Left ventricle myocardium inferior (tissue), 1 donor: Measurements from ENCODE around the gene CRYL1. TPM values are rescaled to one million over a fixed set of nuclear protein-coding genes. Genes with fewer than 3 reads are reported as not detected.

Experiments
- DNase-seq: peaks from one replicate; pipeline ENCODE4 v3.0.0-alpha.2; 2020
- H3K27ac ChIP-seq: fragments of 200-600 bp; replicated peaks from 2 replicates; pipeline ENCODE4 v1.8.0; 2021
- H3K27me3 ChIP-seq: fragments of 200-600 bp; 2 replicates; pipeline ENCODE4 v1.8.0; 2021; ENCODE audit warnings: low read depth
- H3K36me3 ChIP-seq: fragments of 200-600 bp; 2 replicates; pipeline ENCODE4 v1.8.0; 2021
- H3K4me1 ChIP-seq: fragments of 200-600 bp; 2 replicates; pipeline ENCODE4 v1.8.0; 2021
- H3K4me3 ChIP-seq: fragments of 200-600 bp; 2 replicates; pipeline ENCODE4 v1.8.0; 2021; ENCODE audit warnings: mild to moderate bottlenecking, moderate library complexity
- H3K9me3 ChIP-seq: fragments of 200-600 bp; replicated peaks from 2 replicates; pipeline ENCODE4 v1.8.0; 2021
- intact Hi-C: fragments of 100-400 bp; cut with micrococcal nuclease; formaldehyde crosslinking; loops from one replicate; pipeline ENCODE4 v1.11.0; 2022
- total RNA-seq: library from RNA; stranded (reverse); fragmentation: NEBNext Ultra II Directional; extraction: Animal tissue kit (Norgen Biotek cat#: 25700); gene quantifications from one replicate; pipeline ENCODE4 v1.2.1, GENCODE V29; 2021
- TF ChIP-seq, protein P1 (sequence below): fragments of 200-600 bp; IDR thresholded peaks from 2 replicates; pipeline ENCODE4 v1.8.0; 2021; ENCODE audit warnings: antibody characterized with exemption, mild to moderate bottlenecking, borderline replicate concordance
- donor health status: DM: no; HTN: yes; CAD: no; lungs with severe emphysema.

CRYL1 gene
- total RNA-seq, 1 donor from 2014 or later, result 20.5 TPM

DNA sequence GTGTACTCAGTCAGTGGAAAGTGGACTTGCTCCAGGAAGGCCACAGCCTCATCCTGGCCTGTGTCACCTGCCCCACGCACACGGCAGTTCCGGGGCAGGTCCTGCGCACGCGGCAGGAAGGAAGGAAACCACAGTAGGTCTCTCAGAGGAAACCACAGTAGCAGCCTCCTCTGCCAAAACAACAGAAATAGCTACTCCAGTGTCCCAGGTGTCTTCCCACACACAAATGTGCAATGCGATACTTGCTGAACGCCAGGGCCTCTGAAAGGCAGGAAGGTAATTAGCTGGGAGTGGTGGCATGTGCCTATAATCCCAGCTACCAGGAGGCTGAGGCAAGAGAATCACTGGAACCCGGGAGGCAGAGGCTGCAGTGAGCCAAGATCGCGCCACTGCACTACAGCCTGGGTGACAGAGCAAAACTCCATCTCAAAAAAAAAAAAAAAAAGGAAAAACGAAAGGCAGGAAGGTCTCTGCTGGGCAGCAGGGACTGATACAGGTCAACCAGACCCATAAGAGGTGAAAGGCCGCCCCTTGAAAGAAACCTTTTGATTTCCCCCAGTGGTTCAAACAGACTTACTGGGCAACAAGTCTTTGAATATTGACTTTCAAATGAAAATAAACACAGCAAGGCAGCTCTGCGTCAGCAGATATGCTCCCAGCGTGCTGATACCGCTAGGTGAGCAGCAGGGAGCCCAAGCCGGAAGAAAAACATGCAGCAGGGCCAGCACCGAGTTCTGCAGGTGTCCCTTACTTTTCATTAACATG is 49.5 kb downstream of the CRYL1 start:
- peaks cover 5% of the 10 kb centered on the region for H3K36me3 ChIP-seq
- no peak overlapping the region for H3K4me3 ChIP-seq
- no peaks in the 10 kb centered on the region for H3K27me3 ChIP-seq
- no peak overlapping the region for H3K27ac ChIP-seq
- intact Hi-C loops, result no loop called here
- TF ChIP-seq, protein P1, sequence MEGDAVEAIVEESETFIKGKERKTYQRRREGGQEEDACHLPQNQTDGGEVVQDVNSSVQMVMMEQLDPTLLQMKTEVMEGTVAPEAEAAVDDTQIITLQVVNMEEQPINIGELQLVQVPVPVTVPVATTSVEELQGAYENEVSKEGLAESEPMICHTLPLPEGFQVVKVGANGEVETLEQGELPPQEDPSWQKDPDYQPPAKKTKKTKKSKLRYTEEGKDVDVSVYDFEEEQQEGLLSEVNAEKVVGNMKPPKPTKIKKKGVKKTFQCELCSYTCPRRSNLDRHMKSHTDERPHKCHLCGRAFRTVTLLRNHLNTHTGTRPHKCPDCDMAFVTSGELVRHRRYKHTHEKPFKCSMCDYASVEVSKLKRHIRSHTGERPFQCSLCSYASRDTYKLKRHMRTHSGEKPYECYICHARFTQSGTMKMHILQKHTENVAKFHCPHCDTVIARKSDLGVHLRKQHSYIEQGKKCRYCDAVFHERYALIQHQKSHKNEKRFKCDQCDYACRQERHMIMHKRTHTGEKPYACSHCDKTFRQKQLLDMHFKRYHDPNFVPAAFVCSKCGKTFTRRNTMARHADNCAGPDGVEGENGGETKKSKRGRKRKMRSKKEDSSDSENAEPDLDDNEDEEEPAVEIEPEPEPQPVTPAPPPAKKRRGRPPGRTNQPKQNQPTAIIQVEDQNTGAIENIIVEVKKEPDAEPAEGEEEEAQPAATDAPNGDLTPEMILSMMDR, result no peak
- H3K9me3 ChIP-seq, result no peaks in the 10 kb centered on the region
- DNase-seq, result no peak
- no peaks in the 10 kb centered on the region for H3K4me1 ChIP-seq

DNA sequence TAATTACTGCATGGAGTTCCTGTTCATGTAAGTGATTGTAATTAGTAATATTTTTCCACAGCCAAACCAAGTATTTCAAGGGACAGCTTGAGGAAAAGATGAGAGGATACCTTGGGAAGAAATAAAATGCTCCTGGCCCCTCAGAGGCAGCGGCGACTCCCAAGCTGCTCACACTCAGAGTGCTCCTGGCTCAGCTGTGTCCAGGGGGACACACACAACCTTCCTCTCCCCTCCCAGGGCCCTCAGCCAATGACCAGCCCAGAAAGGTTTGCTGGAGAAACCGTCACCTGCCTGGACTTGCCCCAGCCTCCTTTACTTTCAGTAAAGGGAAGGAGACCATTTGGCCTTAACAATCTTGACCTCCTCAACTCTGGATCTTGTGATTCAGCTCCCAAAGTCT is 51.1 kb downstream of the CRYL1 start:
- no peaks in the 10 kb centered on the region for H3K27me3 ChIP-seq
- peaks cover 5% of the 10 kb centered on the region for H3K36me3 ChIP-seq
- TF ChIP-seq, protein P1, result no peak
- no peaks in the 10 kb centered on the region for H3K4me1 ChIP-seq
- intact Hi-C loops, result no loop called here
- no peak overlapping the region for H3K4me3 ChIP-seq
- H3K27ac ChIP-seq, result no peak overlapping the region
- DNase-seq, result no peak
- H3K9me3 ChIP-seq, result no peaks in the 10 kb centered on the region

DNA sequence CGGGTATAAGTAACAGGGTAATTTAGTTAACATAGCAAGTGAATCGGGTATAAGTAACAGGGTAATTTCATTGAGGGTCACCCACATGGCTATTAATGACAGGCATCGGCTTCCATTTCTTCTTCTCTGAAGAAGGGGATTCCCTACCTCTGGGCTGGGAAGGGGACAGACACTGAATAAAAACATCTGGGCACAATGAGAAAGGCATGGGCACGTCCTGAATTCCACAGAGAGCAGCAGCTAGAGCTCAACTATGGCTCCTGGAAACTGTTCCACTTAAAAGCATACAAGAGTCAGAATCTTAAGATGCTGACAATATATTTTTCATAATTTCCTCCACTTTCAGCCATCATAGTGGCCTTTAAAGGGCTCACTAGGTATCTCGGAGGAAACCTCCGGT is 51.8 kb downstream of the CRYL1 start:
- no peaks in the 10 kb centered on the region for H3K4me1 ChIP-seq
- H3K27ac ChIP-seq, result no peak overlapping the region
- no peak for DNase-seq
- H3K9me3 ChIP-seq, result no peaks in the 10 kb centered on the region
- no peak overlapping the region for H3K4me3 ChIP-seq
- intact Hi-C loops, result no loop called here
- TF ChIP-seq, protein P1, result no peak
- peaks cover 5% of the 10 kb centered on the region for H3K36me3 ChIP-seq
- no peaks in the 10 kb centered on the region for H3K27me3 ChIP-seq

DNA sequence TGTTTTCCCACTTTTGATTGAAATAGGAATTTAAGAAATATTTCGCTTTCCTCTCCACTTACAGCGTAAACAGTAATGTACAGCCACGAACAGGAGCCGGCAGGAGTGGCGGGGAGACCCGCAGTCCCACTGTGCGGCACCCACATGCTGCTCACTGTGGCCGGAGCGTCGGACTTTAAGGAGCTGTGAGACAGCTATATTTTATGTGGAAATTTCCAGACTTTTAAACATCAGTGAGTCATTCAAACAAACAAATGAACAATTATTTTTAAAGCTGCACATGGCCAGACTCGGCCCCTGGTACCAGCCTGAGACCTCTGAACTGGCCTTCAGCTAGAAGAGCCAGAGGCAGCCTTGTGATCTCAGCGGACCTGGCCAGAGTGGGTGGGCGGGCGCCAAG is 52.5 kb downstream of the CRYL1 start:
- Histone ChIP-seq H3K4me3 (no peak overlapping the region), H3K27ac (no peak overlapping the region), H3K27me3 (no peaks in the 10 kb centered on the region), H3K36me3 (peaks cover 5% of the 10 kb centered on the region), H3K9me3 (no peaks in the 10 kb centered on the region), H3K4me1 (no peaks in the 10 kb centered on the region)
- intact Hi-C loops, result no loop called here
- TF ChIP-seq, protein P1, result no peak
- DNase-seq, result no peak

DNA sequence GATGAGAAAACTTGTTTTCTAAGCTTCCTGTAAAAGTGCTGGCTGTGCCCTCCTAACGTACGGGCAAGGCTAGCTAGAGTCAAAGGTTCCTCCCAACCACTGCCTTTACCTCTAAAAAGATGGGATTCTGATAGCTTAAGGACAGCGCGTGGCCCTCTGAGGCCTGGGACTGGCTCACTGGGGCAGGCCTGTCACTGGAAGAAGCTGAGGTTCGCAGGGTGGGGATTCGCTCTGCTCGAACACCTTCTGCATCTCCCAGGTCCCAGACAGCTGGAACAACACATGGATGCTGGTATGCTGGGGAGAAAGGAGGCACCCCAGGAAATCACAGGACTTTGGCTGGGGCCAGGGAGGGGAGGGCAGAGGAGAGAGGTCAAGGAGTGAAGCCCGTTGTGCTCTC is 53.1 kb downstream of the CRYL1 start:
- no peak for DNase-seq
- no peak overlapping the region for H3K27ac ChIP-seq
- H3K9me3 ChIP-seq, result no peaks in the 10 kb centered on the region
- TF ChIP-seq, protein P1, result no peak
- no peak overlapping the region for H3K4me3 ChIP-seq
- intact Hi-C loops, result no loop called here
- no peaks in the 10 kb centered on the region for H3K4me1 ChIP-seq
- H3K36me3 ChIP-seq, result peaks cover 5% of the 10 kb centered on the region
- H3K27me3 ChIP-seq, result no peaks in the 10 kb centered on the region
